K562 (cell line): ENCODE data around the gene UNC80. TPM values are rescaled to one million over a fixed set of nuclear protein-coding genes. Genes with fewer than 3 reads are reported as not detected.

Source experiments
- ATAC-seq: fragments of 200-7000 bp; cut with Tn5 transposase; 3 replicates; pipeline ENCODE4 v1.9.1; 2020; ENCODE audit warnings: moderate library complexity
- BruUV-seq: library from RNA; stranded (reverse); fragments of 400-500 nt; replicated peaks from 2 replicates; lab custom pipeline; 2021; lab: Mats Ljungman, UMichigan
- CTCF ChIA-PET: fragments of 300-600 bp; formaldehyde crosslinking; extraction: SDS; loops from one replicate; lab custom pipeline; 2021; ENCODE audit warnings: low intra/inter-chr PET ratio; lab: Yijun Ruan, JAX
- POLR2A ChIA-PET: fragments of 300-600, 350-650 bp; sonication (Branson Sonifier 250); formaldehyde crosslinking; extraction: SDS; loops from one replicate; lab custom pipeline; 2021; ENCODE audit warnings: antibody characterized with exemption, inconsistent platforms; lab: Yijun Ruan, JAX
- DNase-seq, 4 experiments: peaks; one replicate each; pipeline versions ENCODE4 v3.0.0 to v3.0.0-alpha.2; 2011 to 2018; ENCODE audit warnings: low spot score in 3 of 4, mixed read lengths in 3 of 4; ENCODE audit errors: extremely low read depth in 1 of 4
- FAIRE-seq: peaks from 2 replicates; lab custom pipeline; 2011; peaks lifted over from hg19 to GRCh38; lab: Jason Lieb, UNC
- H2AFZ ChIP-seq: 2 replicates; pipeline ENCODE4 v1.6.0; 2011; ENCODE audit warnings: low read depth, low read length, control low read depth, inconsistent platforms
- H3K27ac ChIP-seq: fragments of 200-600 bp; 3 replicates; pipeline ENCODE4 v1.8.0; 2011; ENCODE audit warnings: low read depth, mild to moderate bottlenecking, control low read depth, inconsistent platforms, low read length, moderate library complexity, mixed read lengths; ENCODE audit errors: extremely low read depth
- H3K27me3 ChIP-seq, 2 experiments: fragments of 300-600 bp in 1 of 2; 2 replicates in 1 of 2; 3 replicates in 1 of 2; pipeline versions ENCODE4 v1.6.0 to v1.8.0; 2011; ENCODE audit warnings: inconsistent platforms in 2 of 2, low read length in 2 of 2, mild to moderate bottlenecking in 1 of 2, mixed read lengths in 1 of 2, moderate library complexity in 1 of 2; ENCODE audit not compliant: control insufficient read depth in 2 of 2, insufficient read depth in 2 of 2
- H3K36me3 ChIP-seq: fragments of 300-600 bp; 3 replicates; pipeline ENCODE4 v1.8.0; 2011; ENCODE audit warnings: mild to moderate bottlenecking, low read length, inconsistent platforms; ENCODE audit not compliant: control insufficient read depth, insufficient read depth
- H3K4me1 ChIP-seq, 2 experiments: fragments of 200-600 bp in 1 of 2; replicated peaks in 1 of 2; 2 replicates in 1 of 2; 3 replicates in 1 of 2; pipeline versions ENCODE4 v1.5.1 to v1.8.0; 2011; ENCODE audit warnings: inconsistent platforms in 2 of 2, low read length in 2 of 2, mild to moderate bottlenecking in 1 of 2, mixed read lengths in 1 of 2, moderate library complexity in 1 of 2; ENCODE audit not compliant: control insufficient read depth in 2 of 2, insufficient read depth in 2 of 2
- H3K4me2 ChIP-seq: 2 replicates; pipeline ENCODE4 v1.6.1; 2011; ENCODE audit warnings: low read length, control low read depth, inconsistent platforms, mixed read lengths; ENCODE audit not compliant: insufficient read depth
- H3K4me3 ChIP-seq: fragments of 200-600 bp; sonication (generic), shearing (Covaris generic); 2 replicates; pipeline ENCODE4 v1.5.1; 2016; ENCODE audit warnings: control low read depth, inconsistent platforms
- H3K79me2 ChIP-seq: fragments of 200-600 bp; 3 replicates; pipeline ENCODE4 v1.8.0; 2011; ENCODE audit warnings: low read length, inconsistent platforms; ENCODE audit not compliant: control insufficient read depth, insufficient read depth
- H3K9ac ChIP-seq, 2 experiments: 2 replicates each; pipeline versions ENCODE4 v1.6.0 to v1.6.1; 2011; ENCODE audit warnings: low read depth in 2 of 2, low read length in 2 of 2, control low read depth in 1 of 2, inconsistent platforms in 1 of 2, mild to moderate bottlenecking in 1 of 2, mixed read lengths in 1 of 2; ENCODE audit not compliant: insufficient read depth in 1 of 2
- H3K9me1 ChIP-seq: one replicate; pipeline ENCODE4 v1.6.0; 2011; ENCODE audit warnings: inconsistent platforms, mild to moderate bottlenecking, low read length, moderate library complexity; ENCODE audit not compliant: control insufficient read depth, insufficient read depth
- H3K9me3 ChIP-seq: replicated peaks from 2 replicates; pipeline ENCODE4 v1.5.1; 2011; ENCODE audit warnings: low read depth, low read length, inconsistent platforms; ENCODE audit not compliant: control insufficient read depth, insufficient read depth
- H4K20me1 ChIP-seq: replicated peaks from 2 replicates; pipeline ENCODE4 v1.6.1; 2011; ENCODE audit warnings: low read length, inconsistent platforms, mixed read lengths; ENCODE audit not compliant: control insufficient read depth, insufficient read depth
- HIVEP1 ChIP-seq: fragments of 250-450 bp; sonication (Bioruptor Pico); IDR thresholded peaks from 2 replicates; pipeline ENCODE4 v1.4.0; 2020; ENCODE audit warnings: mild to moderate bottlenecking
- PREB ChIP-seq: sonication (generic); formaldehyde crosslinking; IDR thresholded peaks from 2 replicates; pipeline ENCODE4 v1.8.1; 2023; ENCODE audit warnings: mild to moderate bottlenecking, missing genetic modification reagents
- SAFB2 ChIP-seq: fragments of 200-400 bp; formaldehyde crosslinking; IDR thresholded peaks from 2 replicates; pipeline ENCODE4 v1.6.1; 2018; ENCODE audit warnings: borderline replicate concordance, low read length, low read depth, moderate library complexity; ENCODE audit not compliant: severe bottlenecking
- TAF1 ChIP-seq: IDR thresholded peaks from 2 replicates; pipeline ENCODE4 v1.6.1; 2011; ENCODE audit warnings: mild to moderate bottlenecking, low read length, moderate library complexity; ENCODE audit not compliant: insufficient read depth, control insufficient read depth, severe bottlenecking; ENCODE audit errors: extremely low read depth
- ZNF445 ChIP-seq: fragments of 250-450 bp; sonication (Bioruptor Pico); IDR thresholded peaks from 2 replicates; pipeline ENCODE4 v1.4.0; 2020; ENCODE audit warnings: low read depth, mild to moderate bottlenecking, moderate library complexity
- WGBS: fragments of 100-300 bp; shearing (Covaris generic); methylation state at CpG from one replicate; pipeline ENCODE4 v1.1.6; 2016; ENCODE audit warnings: low coverage, mixed read lengths; ENCODE audit not compliant: insufficient coverage; ENCODE audit errors: missing lambda C conversion rate; 5-methylcytosine and 5-hydroxymethylcytosine counted together
- in situ Hi-C: fragments of 300-500 bp; cut with MboI; formaldehyde crosslinking; loops from 4 replicates; pipeline ENCODE4 v1.15.0; 2018; ENCODE audit warnings: inconsistent platforms, mixed read lengths
- intact Hi-C: fragments of 100-400 bp; cut with micrococcal nuclease; formaldehyde crosslinking; loops from 2 replicates; pipeline ENCODE4 v1.14.2; 2022
- polyA plus RNA-seq, 8 experiments: library from polyadenylated mRNA; depleted of rRNA in 4 of 8; stranded (reverse) in 5 of 8; unstranded in 3 of 8; fragments of >200 nt; fragmentation: Nextera tagmentation in 2 of 8; fragmentation: Illumina TruSeq in 1 of 8; extraction: Ambion mirVana in 2 of 8; extraction: Trizol in 1 of 8; gene quantifications; 2 replicates each; pipeline versions ENCODE4 v1.2.1 to v1.2.3, GENCODE V29; 2011 to 2014; ENCODE audit warnings: inconsistent platforms in 1 of 8, missing spikeins in 1 of 8
- total RNA-seq, 7 experiments: library from RNA; depleted of rRNA in 6 of 7; stranded (reverse); fragments of >200 nt in 6 of 7; fragmentation: Illumina TruSeq in 2 of 7; extraction: Trizol in 2 of 7; gene quantifications; 2 replicates each; pipeline versions ENCODE4 v1.2.1 to v1.2.3, GENCODE V29; 2011 to 2021; ENCODE audit warnings: low replicate concordance in 1 of 7

UNC80 gene
- total and polyA plus RNA-seq, 9 of the 15 experiments (the other 6 are each of a cell fraction or from before 2014, with no cell fraction given), result under 0.01 to 0.04 (median 0.01) TPM; not detected in 5

- CTCF ChIA-PET, result no interaction called here
- TF ChIP-seq ZNF445 (CRISPR knock-in tag), result no peak
- WGBS, result 2% methylated on average over 4 of the region's 4 CpGs
Observed at GRCh38 chr2:209878701-209879100, 107.1 kb downstream of the UNC80 start.

GRCh38 chr2:209900638-209901037 lies 129.0 kb downstream of the UNC80 start:
- no peaks in the 10 kb centered on the region for H4K20me1 ChIP-seq
- in situ Hi-C loops (no loop called here), intact Hi-C loops (no loop called here)
- no peak overlapping the region for H2AFZ ChIP-seq
- no peak overlapping the region for H3K4me3 ChIP-seq
- no peak overlapping the region for H3K27ac ChIP-seq
- H3K79me2 ChIP-seq, result no peaks in the 10 kb centered on the region
- BruUV-seq, result no TSS peak
- H3K9ac ChIP-seq, result no peak overlapping the region
- 0% methylated on average over 1 of the region's 1 CpG for WGBS
- no peaks in the 10 kb centered on the region for H3K4me1 ChIP-seq
- DNase-seq (no peak), FAIRE-seq (no peak), ATAC-seq (no peak)
- H3K9me3 ChIP-seq, result no peaks in the 10 kb centered on the region; the same call in 1 of the 2 replicates
- H3K9me1 ChIP-seq, result no peaks in the 10 kb centered on the region
- no peak overlapping the region for H3K4me2 ChIP-seq
- no peaks in the 10 kb centered on the region for H3K27me3 ChIP-seq
- ChIA-PET POLR2A (no interaction called here), CTCF (no interaction called here)
- TF ChIP-seq SAFB2, result no peak
- TF ChIP-seq HIVEP1 (CRISPR knock-in tag), result no peak
- TF ChIP-seq PREB, result no peak
- no peak for TF ChIP-seq TAF1
- H3K36me3 ChIP-seq, result no peaks in the 10 kb centered on the region

More at GRCh38 chr2:209878701-209879100, 107.1 kb downstream of the UNC80 start:
- intact Hi-C loops, result no loop called here
- Histone ChIP-seq H3K9me3 (no peaks in the 10 kb centered on the region), H3K9ac (no peak overlapping the region), H3K4me1 (no peaks in the 10 kb centered on the region), H3K4me2 (no peak overlapping the region), H2AFZ (no peak overlapping the region), H4K20me1 (no peaks in the 10 kb centered on the region), H3K27ac (no peak overlapping the region), H3K4me3 (no peak overlapping the region), H3K27me3 (no peaks in the 10 kb centered on the region), H3K9me1 (no peaks in the 10 kb centered on the region), H3K36me3 (no peaks in the 10 kb centered on the region), H3K79me2 (no peaks in the 10 kb centered on the region)
- no TSS peak for BruUV-seq
- in situ Hi-C loops, result no loop called here
- ATAC-seq, result no peak
- POLR2A ChIA-PET, result no interaction called here
- FAIRE-seq, result no peak
- DNase-seq, result no peak
